Esophagus squamous epithelium (tissue), 5 donors: ENCODE results near the gene CPLANE1. TPM values are rescaled to one million over a fixed set of nuclear protein-coding genes. Genes with fewer than 3 reads are reported as not detected.

Experiments
- DNase-seq: peaks from one replicate; lab custom pipeline; 2025; lab: John Stamatoyannopoulos, UW
- H3K27ac ChIP-seq, 4 donors: fragments of 200-600 bp; sonication (generic); one replicate each; pipeline ENCODE4 v1.5.1; 2016 to 2019; ENCODE audit warnings: mild to moderate bottlenecking in 1 of 4
- H3K27me3 ChIP-seq, 4 donors: fragments of 200-600 bp; sonication (generic); 1 replicate in 3 of 4; 2 replicates in 1 of 4; pipeline versions ENCODE4 v1.5.1 to v1.6.0; 2017 to 2021; ENCODE audit warnings: antibody characterized with exemption in 1 of 4
- H3K36me3 ChIP-seq, 3 donors: fragments of 200-600 bp; sonication (generic); one replicate each; pipeline ENCODE4 v1.5.1; 2016 to 2019
- H3K4me1 ChIP-seq, 3 donors: fragments of 200-600 bp; sonication (generic); one replicate each; pipeline ENCODE4 v1.5.1; 2017 to 2019
- H3K4me3 ChIP-seq, 4 donors: fragments of 200-600 bp; sonication (generic); 1 replicate in 3 of 4; 2 replicates in 1 of 4; pipeline ENCODE4 v1.5.1; 2016 to 2019; ENCODE audit warnings: mild to moderate bottlenecking in 2 of 4, moderate library complexity in 1 of 4
- H3K9me3 ChIP-seq, 3 donors: fragments of 200-600 bp; sonication (generic); one replicate each; pipeline ENCODE4 v1.5.1; 2016 to 2019
- POLR2A ChIP-seq, 4 donors: fragments of 450-650 bp; IDR thresholded peaks; one replicate each; pipeline ENCODE4 v1.6.1; 2017; ENCODE audit warnings: antibody characterized with exemption in 4 of 4, mild to moderate bottlenecking in 4 of 4, moderate library complexity in 3 of 4
- WGBS, 2 donors: methylation state at CpG; one replicate each; pipeline ENCODE4 v1.1.5; 2018; 5-methylcytosine and 5-hydroxymethylcytosine counted together
- intact Hi-C: fragments of 100-400 bp; cut with DNase I; formaldehyde crosslinking; loops from one replicate; pipeline ENCODE4 v1.15.0; 2022
- total RNA-seq, 4 donors: library from RNA; depleted of rRNA; stranded (reverse); fragments of >200 nt; gene quantifications; one replicate each; pipeline ENCODE4 v1.1.0, GENCODE V29; 2016
- TF ChIP-seq, protein P1 (sequence below), 6 experiments: fragments of 450-650 bp in 4 of 6; fragments of 200-600 bp in 2 of 6; sonication (generic) in 2 of 6; IDR thresholded peaks; one replicate each; pipeline ENCODE4 v1.5.1; 2016 to 2019; ENCODE audit warnings: antibody characterized with exemption in 6 of 6, mild to moderate bottlenecking in 4 of 6, moderate library complexity in 4 of 6
- donor health status: DM: yes; HTN: yes; CAD: no.

Gene CPLANE1
- total RNA-seq, 4 donors from 2014 or later: 8.0 to 17.5 (median 11.5) TPM

DNA sequence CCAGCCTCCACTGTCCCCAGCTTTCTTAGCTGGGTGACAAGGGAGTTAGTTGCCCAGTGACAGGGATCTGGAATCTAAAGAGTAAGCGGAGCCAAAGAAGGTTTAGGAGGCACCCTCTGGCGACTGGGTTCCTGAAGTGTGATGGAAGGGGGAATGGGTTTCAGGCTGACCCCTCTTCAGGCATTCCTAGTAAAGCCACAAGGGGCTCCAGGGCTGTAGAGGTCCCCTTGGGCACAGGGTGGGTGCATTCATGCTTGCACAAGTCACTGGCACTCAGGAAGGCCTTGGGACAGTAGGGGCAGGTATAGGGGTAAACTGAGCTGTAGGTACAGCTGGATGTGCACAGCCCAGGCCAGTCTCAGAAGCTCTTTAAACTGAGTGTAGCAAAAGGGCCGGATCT, 74.2 kb downstream of the CPLANE1 start:
- TF ChIP-seq, protein P1, sequence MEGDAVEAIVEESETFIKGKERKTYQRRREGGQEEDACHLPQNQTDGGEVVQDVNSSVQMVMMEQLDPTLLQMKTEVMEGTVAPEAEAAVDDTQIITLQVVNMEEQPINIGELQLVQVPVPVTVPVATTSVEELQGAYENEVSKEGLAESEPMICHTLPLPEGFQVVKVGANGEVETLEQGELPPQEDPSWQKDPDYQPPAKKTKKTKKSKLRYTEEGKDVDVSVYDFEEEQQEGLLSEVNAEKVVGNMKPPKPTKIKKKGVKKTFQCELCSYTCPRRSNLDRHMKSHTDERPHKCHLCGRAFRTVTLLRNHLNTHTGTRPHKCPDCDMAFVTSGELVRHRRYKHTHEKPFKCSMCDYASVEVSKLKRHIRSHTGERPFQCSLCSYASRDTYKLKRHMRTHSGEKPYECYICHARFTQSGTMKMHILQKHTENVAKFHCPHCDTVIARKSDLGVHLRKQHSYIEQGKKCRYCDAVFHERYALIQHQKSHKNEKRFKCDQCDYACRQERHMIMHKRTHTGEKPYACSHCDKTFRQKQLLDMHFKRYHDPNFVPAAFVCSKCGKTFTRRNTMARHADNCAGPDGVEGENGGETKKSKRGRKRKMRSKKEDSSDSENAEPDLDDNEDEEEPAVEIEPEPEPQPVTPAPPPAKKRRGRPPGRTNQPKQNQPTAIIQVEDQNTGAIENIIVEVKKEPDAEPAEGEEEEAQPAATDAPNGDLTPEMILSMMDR (IDR thresholded peaks at IDR 0.05): no peak
- TF ChIP-seq POLR2A (IDR thresholded peaks at IDR 0.05): no peak
- Histone ChIP-seq H3K4me1 (no peaks in the 10 kb centered on the region), H3K27me3 (no peaks in the 10 kb centered on the region), H3K9me3 (no peaks in the 10 kb centered on the region), H3K27ac (no peak overlapping the region), H3K4me3 (no peak overlapping the region), H3K36me3 (peaks cover 0 to 94% (median 7%) of the 10 kb centered on the region in 3 donors)
- DNase-seq: no peak
- intact Hi-C loops: no loop called here
- 80% methylated on average over 3 of the region's 3 CpGs for WGBS, 2 donors

DNA sequence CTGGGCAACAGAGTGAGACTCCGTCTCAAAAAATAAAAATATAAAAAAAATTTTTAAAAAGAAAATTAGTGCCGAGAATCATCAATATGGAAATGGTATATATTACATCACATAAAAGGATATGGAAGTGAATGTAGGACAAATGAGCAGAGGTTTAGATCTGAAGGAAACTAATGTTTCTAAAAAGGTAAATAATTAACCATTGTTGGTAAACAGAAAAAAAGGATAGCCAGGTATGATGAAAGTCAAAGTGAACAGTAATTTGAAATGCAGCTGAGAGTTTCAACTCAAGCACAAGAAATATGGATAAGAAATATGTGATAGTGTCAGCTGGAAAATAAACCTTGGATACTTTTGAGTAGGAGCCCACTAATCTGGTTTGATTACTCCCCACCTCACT, 76.2 kb downstream of the CPLANE1 start:
- Histone ChIP-seq H3K4me1 (no peaks in the 10 kb centered on the region), H3K27ac (no peak overlapping the region), H3K9me3 (no peaks in the 10 kb centered on the region), H3K36me3 (peaks cover 0 to 97% (median 7%) of the 10 kb centered on the region in 3 donors), H3K27me3 (no peaks in the 10 kb centered on the region), H3K4me3 (no peak overlapping the region)
- no peak for DNase-seq
- TF ChIP-seq, protein P1 (IDR thresholded peaks at IDR 0.05): no peak
- TF ChIP-seq POLR2A (IDR thresholded peaks at IDR 0.05): no peak
- WGBS, 2 donors: 90 to 95% methylated on average over 2 of the region's 2 CpGs
- intact Hi-C loops: no loop called here

DNA sequence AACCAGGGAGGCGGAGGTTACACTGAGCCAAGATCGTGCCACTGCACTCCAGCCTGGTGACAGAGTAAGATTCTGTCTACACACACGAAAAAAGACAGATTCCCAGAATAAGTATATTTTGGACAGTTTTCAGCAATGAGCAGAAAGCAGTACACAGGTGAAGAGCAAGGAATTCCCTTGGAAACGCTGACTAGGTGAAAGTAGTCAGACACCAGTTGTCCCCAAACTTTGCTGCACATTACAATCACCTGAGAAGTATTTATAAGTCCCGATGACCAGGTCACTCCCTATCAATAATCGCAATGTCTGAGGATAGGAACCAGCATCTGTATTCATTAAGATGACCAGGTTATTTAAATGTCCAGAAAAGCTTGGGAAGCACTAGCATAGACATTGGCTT, 78.3 kb downstream of the CPLANE1 start:
- no peak for TF ChIP-seq POLR2A (IDR thresholded peaks at IDR 0.05)
- TF ChIP-seq, protein P1 (IDR thresholded peaks at IDR 0.05): no peak
- no peak overlapping the region for H3K4me3 ChIP-seq
- H3K9me3 ChIP-seq: no peaks in the 10 kb centered on the region
- no peaks in the 10 kb centered on the region for H3K4me1 ChIP-seq
- no peaks in the 10 kb centered on the region for H3K27me3 ChIP-seq
- H3K36me3 ChIP-seq: peaks cover 0 to 91% (median 7%) of the 10 kb centered on the region in 3 donors
- H3K27ac ChIP-seq: no peak overlapping the region
- DNase-seq: no peak
- 91 to 97% methylated on average over 5 to 6 of the region's 6 CpGs for WGBS, 2 donors
- intact Hi-C loops: no loop called here

DNA sequence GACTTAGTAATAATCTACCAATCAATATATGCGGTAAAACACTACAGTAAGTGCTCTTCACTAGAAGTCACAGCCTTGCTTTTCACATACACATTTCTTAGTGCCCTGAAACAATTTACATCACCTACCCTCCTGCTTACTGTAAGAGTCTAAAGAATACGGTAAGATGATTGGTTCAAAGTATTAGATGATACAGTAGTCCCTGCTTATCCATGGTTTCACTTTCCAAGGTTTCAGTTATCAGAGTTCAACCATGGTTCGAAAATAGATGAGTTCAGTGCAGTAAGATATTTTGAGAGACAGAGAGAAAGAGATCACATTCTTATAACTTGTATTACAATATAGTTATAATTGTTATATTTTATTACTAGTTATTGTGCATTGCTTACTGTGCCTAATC, 83.0 kb downstream of the CPLANE1 start:
- H3K36me3 ChIP-seq: peaks cover 0 to 48% (median 0%) of the 10 kb centered on the region in 3 donors
- TF ChIP-seq, protein P1 (IDR thresholded peaks at IDR 0.05): no peak
- no peak for TF ChIP-seq POLR2A (IDR thresholded peaks at IDR 0.05)
- no peak for DNase-seq
- H3K27ac ChIP-seq: no peak overlapping the region
- H3K4me3 ChIP-seq: no peak overlapping the region
- H3K27me3 ChIP-seq: no peaks in the 10 kb centered on the region
- intact Hi-C loops: no loop called here
- WGBS, 2 donors: 91 to 96% methylated on average over 3 of the region's 3 CpGs
- no peaks in the 10 kb centered on the region for H3K9me3 ChIP-seq
- no peaks in the 10 kb centered on the region for H3K4me1 ChIP-seq

DNA sequence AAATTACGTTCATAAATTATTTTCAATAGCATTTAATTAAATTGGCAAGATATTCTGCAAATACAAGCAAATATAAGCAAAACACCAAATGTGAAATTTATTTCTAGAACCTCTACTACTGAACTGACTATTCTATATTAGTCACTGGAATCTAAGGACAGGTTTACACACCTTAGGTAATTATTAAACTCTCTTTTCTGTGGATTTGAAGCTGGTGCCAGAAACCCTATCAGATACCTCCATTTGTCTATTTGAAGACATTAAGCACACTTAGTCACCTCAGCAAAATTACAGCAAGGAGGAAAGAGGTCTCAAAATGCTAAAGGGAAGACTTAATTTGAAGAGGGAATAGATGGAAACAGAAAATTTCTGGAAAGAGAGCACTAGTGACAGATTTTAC, 83.4 kb downstream of the CPLANE1 start:
- Histone ChIP-seq H3K4me1 (no peaks in the 10 kb centered on the region), H3K36me3 (peaks cover 0 to 43% (median 0%) of the 10 kb centered on the region in 3 donors), H3K27ac (no peak overlapping the region), H3K4me3 (no peak overlapping the region), H3K9me3 (no peaks in the 10 kb centered on the region), H3K27me3 (no peaks in the 10 kb centered on the region)
- intact Hi-C loops: no loop called here
- 67 to 90% methylated on average over 1 of the region's 1 CpG for WGBS, 2 donors
- TF ChIP-seq POLR2A (IDR thresholded peaks at IDR 0.05): no peak
- TF ChIP-seq, protein P1 (IDR thresholded peaks at IDR 0.05): no peak
- no peak for DNase-seq
